GM21723 (cell line): ENCODE measurements around the gene ELMOD1.

Experiments
- ATAC-seq: cut with Tn5 transposase; IDR thresholded peaks from one replicate; pipeline ENCODE4 v1.9.1; 2021; ENCODE audit warnings: mild to moderate bottlenecking, moderate library complexity; ENCODE audit not compliant: unreplicated experiment

Gene ELMOD1

GRCh38 chr11:107631931-107632330 is 41.0 kb downstream of the ELMOD1 start:
- no peak for ATAC-seq

DNA sequence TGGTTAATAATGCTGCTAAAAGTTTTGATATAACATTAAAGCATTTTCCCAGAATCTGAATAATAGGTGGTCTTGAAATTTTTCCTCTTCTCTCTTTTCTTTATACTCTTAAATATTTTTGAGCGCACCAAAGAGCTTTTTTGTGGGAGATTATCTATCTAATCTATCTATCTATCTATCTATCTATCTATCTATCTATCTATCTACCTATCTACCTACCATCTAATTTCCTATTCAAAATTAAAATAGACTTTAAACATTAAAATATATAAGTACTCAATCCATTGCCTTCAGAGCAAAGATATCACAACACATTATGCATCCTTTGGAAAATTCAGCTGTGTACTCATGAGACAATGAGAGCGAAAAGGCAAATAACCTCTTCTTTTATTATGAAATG is 55.8 kb downstream of the ELMOD1 start:
- no peak for ATAC-seq

DNA sequence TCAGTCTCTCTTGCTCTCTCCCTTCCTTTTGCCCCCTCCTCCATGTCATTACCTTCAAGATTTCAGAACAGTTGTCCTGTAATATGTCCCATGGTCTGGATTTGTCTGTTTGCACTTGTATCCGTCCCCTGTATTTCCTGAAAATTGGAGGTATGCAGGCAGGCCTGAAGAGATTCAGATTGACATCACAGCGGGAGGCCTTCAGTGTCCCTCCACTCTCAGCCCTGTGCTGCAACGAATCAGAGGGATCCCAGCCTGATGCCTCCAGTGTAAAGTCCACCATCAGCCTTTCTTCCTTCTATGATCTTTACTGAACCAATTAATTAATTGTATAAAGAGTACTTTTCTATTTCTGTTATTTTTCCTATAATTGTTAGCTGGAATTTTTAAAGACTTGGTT is 57.3 kb downstream of the ELMOD1 start:
- ATAC-seq, result no peak

GRCh38 chr11:107651672-107652071 is 60.7 kb downstream of the ELMOD1 start:
- ATAC-seq, result no peak

DNA sequence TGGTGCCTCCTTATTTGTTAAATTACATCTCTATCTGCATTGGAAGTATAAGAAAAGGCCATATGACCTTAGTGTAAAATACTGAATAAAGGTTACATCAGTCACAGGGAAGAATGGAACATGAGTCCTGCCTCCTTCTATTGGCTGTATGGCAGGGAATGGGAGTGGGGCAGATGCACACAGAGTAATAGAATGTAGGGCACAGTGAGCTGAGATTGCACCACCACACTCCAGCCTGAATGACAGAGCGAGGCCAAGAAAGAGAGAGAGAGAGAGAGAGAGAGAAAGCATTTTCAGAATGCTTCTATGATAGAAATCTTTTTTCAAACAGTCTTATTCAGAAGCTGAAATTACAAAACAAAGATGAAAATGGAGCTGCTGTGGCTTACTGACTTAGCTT is 62.1 kb downstream of the ELMOD1 start:
- ATAC-seq, result no peak

DNA sequence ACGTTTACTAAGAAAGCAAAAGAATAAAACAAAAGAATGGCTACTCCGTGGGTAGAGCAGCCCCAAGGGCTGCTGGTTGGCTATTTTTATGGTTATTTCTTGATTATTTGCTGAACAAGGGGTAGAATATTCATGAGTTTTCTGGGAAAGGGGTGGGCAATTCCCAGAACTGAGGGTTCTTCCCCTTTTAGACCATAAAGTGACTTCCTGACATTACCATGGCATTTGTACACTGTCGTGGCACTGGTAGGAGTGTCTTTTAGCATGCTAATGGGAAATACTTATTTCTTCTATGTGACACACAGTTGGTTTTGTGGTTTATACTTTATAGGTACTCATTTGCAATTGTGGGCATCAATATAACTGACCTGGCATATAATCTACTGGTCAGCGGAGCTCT is 64.7 kb downstream of the ELMOD1 start:
- no peak for ATAC-seq

DNA sequence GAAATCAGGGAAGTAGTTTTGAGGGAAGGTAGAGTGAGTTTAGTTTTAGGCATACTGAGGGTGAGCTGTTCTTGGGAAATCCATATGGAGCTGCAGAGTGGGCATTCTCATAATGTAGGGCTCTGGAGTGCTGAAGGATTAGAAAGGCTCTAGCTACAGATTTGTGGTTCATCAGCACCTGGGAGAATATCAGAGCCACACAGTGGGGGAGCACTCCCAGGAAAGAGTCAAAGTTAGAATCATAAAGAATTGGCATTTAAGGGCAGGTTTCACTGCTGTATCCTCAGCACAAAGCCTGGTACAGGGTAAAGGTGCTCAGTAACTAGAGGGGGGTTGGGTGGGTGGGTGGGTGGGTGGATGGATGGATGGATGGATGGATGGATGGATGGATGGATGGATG is 68.4 kb downstream of the ELMOD1 start:
- ATAC-seq, result no peak

DNA sequence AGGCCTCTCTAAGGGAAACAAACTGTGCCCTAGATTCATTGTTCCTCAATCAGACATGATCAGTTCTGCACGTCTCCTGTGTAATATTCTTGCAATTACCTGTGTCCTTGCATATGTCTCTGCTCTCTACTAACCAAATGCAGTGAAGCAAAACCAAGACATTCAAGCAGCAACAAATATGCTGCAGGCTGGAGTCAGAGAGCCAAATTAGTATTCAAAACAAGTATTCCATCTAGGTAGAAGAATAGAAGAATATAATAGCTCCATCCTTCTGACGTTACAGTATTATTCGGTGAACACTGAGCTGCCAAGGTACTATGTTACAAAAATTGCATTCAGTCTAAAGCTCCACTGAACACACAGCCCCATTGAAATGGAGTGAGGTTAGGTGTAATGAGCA is 69.1 kb downstream of the ELMOD1 start:
- no peak for ATAC-seq

- no peak for ATAC-seq
These were observed 70.7 kb downstream of the ELMOD1 start for GRCh38 chr11:107661656-107662055.

- ATAC-seq, result no peak
These were observed 74.1 kb downstream of the ELMOD1 start for GRCh38 chr11:107665018-107665417.

DNA sequence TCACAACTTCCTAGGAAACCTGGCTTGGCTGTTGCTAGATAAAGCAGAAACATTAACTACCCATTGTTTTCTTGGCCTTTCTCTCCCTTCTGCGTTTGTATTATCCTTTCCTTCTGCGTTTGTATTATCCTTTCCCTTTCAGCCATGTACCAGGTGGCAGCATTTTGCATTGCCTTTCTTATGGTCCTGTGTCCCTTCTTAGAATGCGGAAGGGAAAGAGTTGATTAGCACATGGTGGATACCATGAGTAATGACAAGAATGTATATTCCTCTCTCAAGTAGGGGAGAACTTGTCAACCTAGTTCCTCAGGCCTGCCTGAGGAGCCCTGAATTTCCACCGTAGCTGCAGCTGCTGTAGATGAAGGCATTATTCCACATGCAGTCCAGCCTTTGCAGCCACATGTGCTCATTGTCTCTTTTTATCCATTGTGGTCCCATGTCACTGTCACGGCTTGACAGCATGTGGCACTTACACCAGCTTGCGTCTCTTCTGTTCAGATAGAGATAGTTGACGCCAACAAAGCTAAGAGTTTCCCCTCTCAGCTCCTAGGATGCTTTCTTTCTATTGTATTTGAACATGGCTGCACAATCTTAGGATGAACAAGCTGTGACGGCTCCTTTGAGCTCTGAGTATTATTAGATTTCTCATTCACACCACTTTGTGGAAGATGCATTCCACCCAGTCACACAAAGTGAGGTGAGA is 76.1 kb downstream of the ELMOD1 start:
- ATAC-seq, result no peak

- no peak for ATAC-seq
These were observed 78.3 kb downstream of the ELMOD1 start for GRCh38 chr11:107669191-107669740.

DNA sequence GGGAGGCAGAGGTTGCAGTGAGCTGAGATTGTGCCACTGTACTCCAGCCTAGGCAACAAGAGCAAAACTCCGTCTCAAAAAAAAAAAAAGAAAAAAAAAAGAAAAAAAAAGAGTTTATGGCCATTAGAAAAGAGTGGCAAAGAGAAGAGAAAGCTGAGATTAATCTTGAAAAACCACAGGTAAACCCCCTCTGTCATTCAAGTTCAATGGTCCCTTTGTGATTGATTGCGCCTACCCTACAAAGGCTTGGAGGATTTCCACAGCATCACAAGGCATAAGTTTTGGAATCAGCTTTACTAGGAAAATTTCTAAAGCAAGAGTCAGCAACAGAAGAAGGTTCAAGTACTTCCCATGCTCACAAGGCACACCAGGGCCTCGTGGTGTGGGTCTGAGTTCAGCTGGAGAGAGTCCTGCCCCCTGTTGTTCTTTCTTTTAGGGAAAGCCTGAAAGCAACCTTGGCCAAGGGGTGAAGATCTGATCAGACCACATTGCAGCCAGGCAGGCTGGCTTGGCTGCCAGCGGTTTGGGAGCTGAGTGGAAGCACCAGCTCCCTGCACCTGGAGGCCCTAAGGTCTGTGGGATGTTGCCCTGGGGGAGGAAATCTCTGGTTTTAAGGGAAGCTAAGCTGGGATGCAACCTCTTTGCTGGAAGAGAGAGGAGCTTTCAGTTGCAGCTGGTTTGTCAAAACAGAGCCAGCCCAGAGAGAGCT is 79.1 kb downstream of the ELMOD1 start:
- ATAC-seq, result no peak

DNA sequence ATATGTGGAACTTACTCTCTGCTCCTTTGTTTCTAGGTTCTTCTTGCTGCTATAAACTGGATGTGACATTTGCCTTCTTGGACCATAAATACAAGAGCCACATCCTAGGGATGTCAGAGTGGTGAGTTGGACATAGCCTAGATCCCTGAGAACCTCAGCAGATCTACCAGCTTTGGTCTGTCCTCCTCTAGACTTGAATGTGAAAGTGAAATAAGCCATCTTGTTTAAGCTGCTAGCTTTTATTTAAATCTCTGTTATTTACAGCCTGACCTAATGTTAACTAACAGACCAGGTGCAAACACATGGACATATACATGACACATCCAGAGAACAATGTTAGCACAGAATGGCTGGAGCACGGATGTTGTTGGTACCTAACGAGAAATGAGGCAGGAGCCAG is 85.0 kb downstream of the ELMOD1 start:
- ATAC-seq, result no peak

DNA sequence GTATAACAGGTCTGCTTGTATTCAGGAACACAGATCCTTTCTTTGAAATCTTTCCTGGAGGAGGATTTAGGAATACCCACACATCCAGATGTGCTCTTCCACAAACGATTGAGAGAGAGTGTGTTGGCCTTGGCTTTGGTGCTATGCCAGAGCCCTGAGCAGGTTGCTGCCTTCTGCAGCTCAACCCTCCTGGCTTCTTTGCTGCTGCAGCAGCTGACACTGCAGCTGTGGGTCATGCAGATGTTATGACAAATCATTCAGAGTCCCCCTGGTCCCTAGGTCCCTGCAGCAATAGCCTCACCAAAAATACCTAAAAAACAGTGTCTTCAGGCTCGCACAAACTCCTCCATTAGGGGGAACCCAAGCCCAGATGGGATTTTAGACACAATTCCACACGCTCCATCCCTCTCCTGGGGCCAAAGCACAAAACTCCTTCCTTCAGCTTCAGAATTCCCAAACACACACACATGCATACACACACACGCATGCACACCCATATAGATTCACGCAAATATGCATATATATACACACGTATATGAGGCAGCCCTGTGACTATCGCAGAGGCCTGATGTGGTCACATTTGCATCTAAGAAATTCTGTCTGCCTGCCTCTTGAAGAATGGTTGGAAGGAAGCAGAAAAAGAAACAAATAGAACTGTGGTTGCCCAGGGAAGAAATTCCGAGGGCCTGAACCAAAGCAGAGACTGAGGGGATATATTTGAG is 85.5 kb downstream of the ELMOD1 start:
- no peak for ATAC-seq

DNA sequence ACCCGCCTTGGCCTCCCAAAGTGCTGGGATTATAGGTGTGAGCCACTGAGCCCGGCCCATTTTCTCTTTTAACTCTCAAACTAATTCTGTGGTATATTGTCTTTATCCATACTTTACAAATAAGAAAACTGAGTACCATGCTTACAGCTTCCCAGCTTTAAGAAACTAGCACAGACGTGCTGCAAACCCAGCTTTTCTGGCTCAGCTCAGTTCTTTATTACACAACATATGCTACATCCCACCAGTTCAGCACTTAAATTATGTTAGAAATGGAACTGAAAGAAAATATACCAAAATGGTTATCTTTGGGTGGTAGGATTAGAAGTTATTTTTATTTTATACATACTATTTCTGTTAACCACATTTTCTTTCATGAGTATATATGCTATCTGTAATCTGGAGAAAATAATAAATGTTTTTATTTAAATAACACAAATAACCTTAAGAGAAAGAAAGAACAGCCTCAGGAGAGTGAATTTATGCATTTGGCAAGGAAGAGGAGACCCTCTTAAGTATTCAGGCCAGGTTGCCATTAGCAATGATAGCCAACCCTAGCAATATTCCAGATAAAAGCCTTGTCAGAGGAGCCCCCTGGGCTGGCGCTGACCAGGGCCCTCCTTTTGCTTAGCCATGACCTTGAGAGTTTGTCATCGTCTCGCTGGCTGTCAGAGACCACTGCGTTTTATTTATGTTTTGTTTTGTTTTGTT is 87.1 kb downstream of the ELMOD1 start:
- no peak for ATAC-seq

GRCh38 chr11:107678632-107678971 is 87.7 kb downstream of the ELMOD1 start:
- ATAC-seq, result no peak

GRCh38 chr11:107679255-107680024 is 88.5 kb downstream of the ELMOD1 start:
- ATAC-seq, result no peak

DNA sequence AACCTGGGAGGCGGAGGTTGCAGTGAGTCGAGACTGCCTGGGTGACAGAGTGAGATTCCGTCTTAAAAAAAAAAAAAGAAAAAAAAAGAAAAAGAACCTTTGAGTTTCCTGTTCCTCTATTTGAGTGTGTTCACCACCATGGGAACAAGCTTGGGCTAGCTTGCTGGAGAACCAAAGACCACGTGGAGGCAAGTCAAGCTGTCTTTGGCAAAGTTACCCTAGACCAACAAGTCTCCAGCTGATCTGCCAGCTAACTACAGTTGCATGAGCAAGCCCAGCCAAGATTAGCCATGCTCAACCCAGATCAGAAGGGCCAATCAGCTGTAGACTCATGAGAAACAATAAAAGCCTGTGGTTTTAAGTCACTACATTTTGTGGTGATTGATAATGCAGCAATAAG is 91.2 kb downstream of the ELMOD1 start:
- no peak for ATAC-seq

GRCh38 chr11:107682572-107682971 is 91.6 kb downstream of the ELMOD1 start:
- no peak for ATAC-seq
